AML-193 (cell line): Measurements from ENCODE around the gene FBXW8.

Source experiments
- DNase-seq, 2 experiments: peaks; one replicate each; lab custom pipeline; 2025; lab: John Stamatoyannopoulos, UW

Gene FBXW8

GRCh38 chr12:117076410-117077372 is 165.9 kb downstream of the FBXW8 start:
- peak; percentile 83 to 85 for DNase-seq

- DNase-seq, result no peak
Measured at GRCh38 chr12:117079487-117079886, 168.7 kb downstream of the FBXW8 start.

- no peak for DNase-seq
Measured at GRCh38 chr12:117080661-117081144, 170.0 kb downstream of the FBXW8 start.
